HepG2 (cell line): Measurements from ENCODE around the gene KLRG1. TPM values are rescaled to one million over a fixed set of nuclear protein-coding genes. Genes with fewer than 3 reads are reported as not detected.

Source experiments
- ATAC-seq: fragments of 200-7000 bp; cut with Tn5 transposase; 3 replicates; pipeline ENCODE4 v1.9.1; 2020; ENCODE audit warnings: mild to moderate bottlenecking, moderate library complexity
- BruUV-seq: library from RNA; stranded (reverse); fragments of 400-500 nt; replicated peaks from 2 replicates; lab custom pipeline; 2021; lab: Mats Ljungman, UMichigan
- CTCF ChIA-PET: fragments of 300-600 bp; formaldehyde crosslinking; extraction: SDS; loops from one replicate; lab custom pipeline; 2021; ENCODE audit warnings: low total read pairs, inconsistent platforms, low intra/inter-chr PET ratio; lab: Yijun Ruan, JAX
- POLR2A ChIA-PET: fragments of 350-600 bp; sonication (Branson Sonifier 250); formaldehyde crosslinking; loops from one replicate; lab custom pipeline; 2020; ENCODE audit warnings: antibody characterized with exemption, inconsistent platforms; lab: Yijun Ruan, JAX
- DNase-seq: peaks from one replicate; pipeline ENCODE4 v3.0.0-alpha.2; 2015; ENCODE audit warnings: low spot score
- FAIRE-seq: peaks from 3 replicates; lab custom pipeline; 2011; peaks lifted over from hg19 to GRCh38; lab: Jason Lieb, UNC
- H2AFZ ChIP-seq: one replicate; pipeline ENCODE4 v1.6.1; 2011; ENCODE audit warnings: low read length, inconsistent platforms
- H3K27ac ChIP-seq: fragments of 300-600 bp; 3 replicates; pipeline ENCODE4 v1.8.0; 2011; ENCODE audit warnings: mixed run types, mild to moderate bottlenecking, mixed read lengths, low read length, inconsistent platforms; ENCODE audit not compliant: insufficient read depth; ENCODE audit errors: extremely low read length
- H3K27me3 ChIP-seq, 2 experiments: fragments of 200-600 bp in 1 of 2; 2 replicates in 1 of 2; 3 replicates in 1 of 2; pipeline versions ENCODE4 v1.6.0 to v1.8.0; 2011; ENCODE audit warnings: low read length in 2 of 2, mild to moderate bottlenecking in 2 of 2, moderate library complexity in 2 of 2, inconsistent platforms in 1 of 2; ENCODE audit not compliant: insufficient read depth in 2 of 2, control insufficient read depth in 1 of 2
- H3K36me3 ChIP-seq, 2 experiments: fragments of 200-600 bp in 1 of 2; replicated peaks in 1 of 2; 2 replicates in 1 of 2; 3 replicates in 1 of 2; pipeline versions ENCODE4 v1.5.1 to v1.8.0; 2011; ENCODE audit warnings: low read length in 2 of 2, inconsistent platforms in 1 of 2; ENCODE audit not compliant: insufficient read depth in 2 of 2, control insufficient read depth in 1 of 2
- H3K4me1 ChIP-seq: 2 replicates; pipeline ENCODE4 v1.5.1; 2012; ENCODE audit warnings: low read length, inconsistent platforms; ENCODE audit not compliant: insufficient read depth
- H3K4me2 ChIP-seq: 2 replicates; pipeline ENCODE4 v1.6.0; 2011; ENCODE audit warnings: low read depth, low read length, inconsistent platforms
- H3K4me3 ChIP-seq, 3 experiments: fragments of 200-600 bp in 1 of 3; sonication (generic), shearing (Covaris generic) in 1 of 3; replicated peaks in 1 of 3; 2 replicates each; pipeline ENCODE4 v1.5.1; 2011 to 2016; ENCODE audit warnings: low read length in 3 of 3, inconsistent platforms in 2 of 3, low read depth in 2 of 3, mild to moderate bottlenecking in 2 of 3, control low read depth in 1 of 3, mixed read lengths in 1 of 3; ENCODE audit not compliant: insufficient read depth in 1 of 3
- H3K79me2 ChIP-seq: one replicate; pipeline ENCODE4 v1.6.1; 2011; ENCODE audit warnings: low read length, inconsistent platforms; ENCODE audit not compliant: insufficient read depth
- H3K9ac ChIP-seq: 2 replicates; pipeline ENCODE4 v1.6.0; 2011; ENCODE audit warnings: mild to moderate bottlenecking, low read depth, low read length, inconsistent platforms; ENCODE audit not compliant: insufficient read depth
- H3K9me3 ChIP-seq: 2 replicates; pipeline ENCODE4 v1.5.1; 2012; ENCODE audit warnings: mild to moderate bottlenecking, low read length
- H4K20me1 ChIP-seq: 2 replicates; pipeline ENCODE4 v1.6.0; 2011; ENCODE audit warnings: inconsistent platforms, mild to moderate bottlenecking, low read length, moderate library complexity; ENCODE audit not compliant: insufficient read depth
- CERS6 ChIP-seq: sonication (generic); formaldehyde crosslinking; IDR thresholded peaks from 2 replicates; pipeline ENCODE4 v1.5.0; 2020; ENCODE audit warnings: missing genetic modification reagents
- FOXO1 ChIP-seq: sonication (generic); formaldehyde crosslinking; IDR thresholded peaks from 2 replicates; pipeline ENCODE4 v1.4.0; 2020; ENCODE audit warnings: missing genetic modification reagents
- FOXP1 ChIP-seq, 2 experiments: fragments of 450-650 bp in 1 of 2; IDR thresholded peaks; 2 replicates each; pipeline ENCODE4 v1.6.1; 2017 to 2018; ENCODE audit warnings: antibody characterized with exemption in 1 of 2
- GTF3A ChIP-seq: sonication (generic); formaldehyde crosslinking; conservative IDR thresholded peaks from 2 replicates; pipeline ENCODE4 v1.4.0; 2020; ENCODE audit warnings: mild to moderate bottlenecking, missing genetic modification reagents
- MAF1 ChIP-seq: sonication (generic); formaldehyde crosslinking; IDR thresholded peaks from 2 replicates; pipeline ENCODE4 v1.5.0; 2020; ENCODE audit warnings: missing genetic modification reagents, borderline replicate concordance
- MTF1 ChIP-seq: sonication (generic); formaldehyde crosslinking; IDR thresholded peaks from 2 replicates; pipeline ENCODE4 v1.5.0; 2020; ENCODE audit warnings: missing genetic modification reagents
- RBM22 ChIP-seq: fragments of 200-400 bp; formaldehyde crosslinking; optimal IDR thresholded peaks from 2 replicates; pipeline ENCODE3; 2017; ENCODE audit warnings: mild to moderate bottlenecking, low read length, moderate library complexity
- ZBTB20 ChIP-seq: sonication (generic); formaldehyde crosslinking; IDR thresholded peaks from 2 replicates; pipeline ENCODE4 v1.8.1; 2023; ENCODE audit warnings: missing genetic modification reagents, low read depth, mild to moderate bottlenecking, borderline replicate concordance
- ZMYM3 ChIP-seq: sonication (generic); formaldehyde crosslinking; IDR thresholded peaks from 2 replicates; pipeline ENCODE4 v1.5.1; 2020; ENCODE audit warnings: mild to moderate bottlenecking, missing genetic modification reagents
- ZNF703 ChIP-seq: sonication (generic); formaldehyde crosslinking; IDR thresholded peaks from 2 replicates; pipeline ENCODE4 v1.5.1; 2020; ENCODE audit warnings: missing genetic modification reagents, mild to moderate bottlenecking, moderate library complexity, borderline replicate concordance
- ZNF766 ChIP-seq: sonication (generic); formaldehyde crosslinking; IDR thresholded peaks from 2 replicates; pipeline ENCODE4 v1.5.0; 2020; ENCODE audit warnings: missing genetic modification reagents, borderline replicate concordance
- WGBS: methylation state at CpG from one replicate; pipeline ENCODE4 v1.1.6; 2017; ENCODE audit warnings: low lambda C conversion rate; 5-methylcytosine and 5-hydroxymethylcytosine counted together
- in situ Hi-C: cut with HindIII; loops from 2 replicates; pipeline ENCODE4 v1.10.0; 2017; ENCODE audit warnings: low pct_unique_long_range_greater_than_20kb; ENCODE audit not compliant: extremely low pct_ligation_motif_present
- intact Hi-C: fragments of 100-400 bp; cut with micrococcal nuclease; formaldehyde crosslinking; loops from one replicate; pipeline ENCODE4 v1.10.0; 2022; ENCODE audit not compliant: unreplicated experiment
- polyA plus RNA-seq, 8 experiments: library from polyadenylated mRNA; depleted of rRNA in 3 of 8; stranded (reverse) in 7 of 8; unstranded in 1 of 8; fragments of >200 nt; fragmentation: Illumina TruSeq in 4 of 8; extraction: Trizol in 4 of 8; gene quantifications; 2 replicates each; pipeline versions ENCODE4 v1.2.1 to v1.2.3, GENCODE V29; 2011 to 2016; ENCODE audit warnings: low read depth in 4 of 8, missing spikeins in 1 of 8, mixed read lengths in 1 of 8; ENCODE audit not compliant: insufficient read depth in 1 of 8
- total RNA-seq, 5 experiments: library from RNA; depleted of rRNA; stranded (reverse); fragments of >200 nt; fragmentation: Illumina TruSeq; extraction: Trizol; gene quantifications; 2 replicates each; pipeline ENCODE4 v1.2.3, GENCODE V29; 2016; ENCODE audit warnings: low read depth in 1 of 5
- TF ChIP-seq, protein P1 (sequence below): sonication (generic); formaldehyde crosslinking; IDR thresholded peaks from 2 replicates; pipeline ENCODE4 v1.4.0; 2020; ENCODE audit warnings: missing genetic modification reagents, borderline replicate concordance
- TF ChIP-seq, protein P2 (sequence below): sonication (generic); formaldehyde crosslinking; IDR thresholded peaks from 2 replicates; pipeline ENCODE4 v1.4.0; 2020; ENCODE audit warnings: missing genetic modification reagents, borderline replicate concordance

KLRG1 gene
- total and polyA plus RNA-seq, 2 of the 13 experiments (the other 11 are each of a cell fraction or from before 2014, with no cell fraction given): 1.2 to 1.7 TPM

GRCh38 chr12:8956073-8956472 is 33.3 kb upstream of the KLRG1 start (continued):
- no peak for TF ChIP-seq MTF1 (CRISPR knock-in tag)
- TF ChIP-seq RBM22: no peak

- in situ Hi-C loops: no loop called here
- no peak overlapping the region for H3K4me3 ChIP-seq
- no peaks in the 10 kb centered on the region for H3K36me3 ChIP-seq
- H4K20me1 ChIP-seq: no peaks in the 10 kb centered on the region
- H3K4me2 ChIP-seq: no peak overlapping the region
- no peaks in the 10 kb centered on the region; the same call in 1 of the 2 replicates for H3K9me3 ChIP-seq
- no TSS peak for BruUV-seq
- no peaks in the 10 kb centered on the region for H3K27me3 ChIP-seq
- WGBS: 95% methylated on average over 6 of the region's 7 CpGs
- ChIA-PET CTCF (no interaction called here), POLR2A (no interaction called here)
- no peaks in the 10 kb centered on the region for H3K79me2 ChIP-seq
- H3K4me1 ChIP-seq: peaks cover 8% of the 10 kb centered on the region
- TF ChIP-seq, protein P1, sequence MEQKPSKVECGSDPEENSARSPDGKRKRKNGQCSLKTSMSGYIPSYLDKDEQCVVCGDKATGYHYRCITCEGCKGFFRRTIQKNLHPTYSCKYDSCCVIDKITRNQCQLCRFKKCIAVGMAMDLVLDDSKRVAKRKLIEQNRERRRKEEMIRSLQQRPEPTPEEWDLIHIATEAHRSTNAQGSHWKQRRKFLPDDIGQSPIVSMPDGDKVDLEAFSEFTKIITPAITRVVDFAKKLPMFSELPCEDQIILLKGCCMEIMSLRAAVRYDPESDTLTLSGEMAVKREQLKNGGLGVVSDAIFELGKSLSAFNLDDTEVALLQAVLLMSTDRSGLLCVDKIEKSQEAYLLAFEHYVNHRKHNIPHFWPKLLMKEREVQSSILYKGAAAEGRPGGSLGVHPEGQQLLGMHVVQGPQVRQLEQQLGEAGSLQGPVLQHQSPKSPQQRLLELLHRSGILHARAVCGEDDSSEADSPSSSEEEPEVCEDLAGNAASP: no peak
- no peak for TF ChIP-seq MAF1
- intact Hi-C loops: no loop called here
- FAIRE-seq (no peak), DNase-seq (no peak), ATAC-seq (no peak)
- no peak overlapping the region for H3K9ac ChIP-seq
- H2AFZ ChIP-seq: no peak overlapping the region
- no peak overlapping the region for H3K27ac ChIP-seq
Observed at GRCh38 chr12:8956772-8957171, 32.6 kb upstream of the KLRG1 start.

DNA sequence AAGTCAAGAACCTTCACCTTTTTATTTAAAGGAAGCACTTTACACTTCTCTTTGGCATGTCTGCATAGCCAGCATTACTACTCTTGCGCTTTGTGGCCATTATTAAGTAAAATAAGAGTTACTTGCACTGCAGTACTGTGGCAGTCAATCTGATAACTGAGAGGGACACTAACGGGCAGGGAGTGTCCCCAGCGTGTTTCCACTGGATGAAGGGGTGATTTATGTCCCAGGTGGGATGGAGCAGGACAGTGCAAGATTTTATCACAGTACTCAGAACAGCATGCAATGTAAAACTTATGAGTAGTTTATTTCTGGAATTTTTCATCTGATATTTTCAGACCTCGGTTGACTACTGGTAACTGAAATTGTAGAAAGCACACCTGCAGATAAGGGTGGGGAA is 31.8 kb upstream of the KLRG1 start:
- H3K4me2 ChIP-seq: no peak overlapping the region
- H3K9ac ChIP-seq: no peak overlapping the region
- H3K27me3 ChIP-seq: no peaks in the 10 kb centered on the region
- H3K9me3 ChIP-seq: no peaks in the 10 kb centered on the region; the same call in 1 of the 2 replicates
- in situ Hi-C loops (no loop called here), intact Hi-C loops (no loop called here)
- no TSS peak for BruUV-seq
- ATAC-seq (no peak), DNase-seq (no peak), FAIRE-seq (no peak)
- no peak overlapping the region for H3K27ac ChIP-seq
- no peaks in the 10 kb centered on the region for H3K36me3 ChIP-seq
- CTCF ChIA-PET: no interaction called here
- no peaks in the 10 kb centered on the region for H3K79me2 ChIP-seq
- peaks cover 8% of the 10 kb centered on the region for H3K4me1 ChIP-seq
- no peak overlapping the region for H2AFZ ChIP-seq
- WGBS: 90% methylated on average over 4 of the region's 4 CpGs
- no peaks in the 10 kb centered on the region for H4K20me1 ChIP-seq
- POLR2A ChIA-PET: interaction anchor here (2.1 kb wide), 1 partner anchor 8 kb away, joined by 6 read pairs; the partner anchor contains the start of gene M6PR
- no peak overlapping the region for H3K4me3 ChIP-seq
- TF ChIP-seq, protein P2, sequence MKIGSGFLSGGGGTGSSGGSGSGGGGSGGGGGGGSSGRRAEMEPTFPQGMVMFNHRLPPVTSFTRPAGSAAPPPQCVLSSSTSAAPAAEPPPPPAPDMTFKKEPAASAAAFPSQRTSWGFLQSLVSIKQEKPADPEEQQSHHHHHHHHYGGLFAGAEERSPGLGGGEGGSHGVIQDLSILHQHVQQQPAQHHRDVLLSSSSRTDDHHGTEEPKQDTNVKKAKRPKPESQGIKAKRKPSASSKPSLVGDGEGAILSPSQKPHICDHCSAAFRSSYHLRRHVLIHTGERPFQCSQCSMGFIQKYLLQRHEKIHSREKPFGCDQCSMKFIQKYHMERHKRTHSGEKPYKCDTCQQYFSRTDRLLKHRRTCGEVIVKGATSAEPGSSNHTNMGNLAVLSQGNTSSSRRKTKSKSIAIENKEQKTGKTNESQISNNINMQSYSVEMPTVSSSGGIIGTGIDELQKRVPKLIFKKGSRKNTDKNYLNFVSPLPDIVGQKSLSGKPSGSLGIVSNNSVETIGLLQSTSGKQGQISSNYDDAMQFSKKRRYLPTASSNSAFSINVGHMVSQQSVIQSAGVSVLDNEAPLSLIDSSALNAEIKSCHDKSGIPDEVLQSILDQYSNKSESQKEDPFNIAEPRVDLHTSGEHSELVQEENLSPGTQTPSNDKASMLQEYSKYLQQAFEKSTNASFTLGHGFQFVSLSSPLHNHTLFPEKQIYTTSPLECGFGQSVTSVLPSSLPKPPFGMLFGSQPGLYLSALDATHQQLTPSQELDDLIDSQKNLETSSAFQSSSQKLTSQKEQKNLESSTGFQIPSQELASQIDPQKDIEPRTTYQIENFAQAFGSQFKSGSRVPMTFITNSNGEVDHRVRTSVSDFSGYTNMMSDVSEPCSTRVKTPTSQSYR (CRISPR knock-in tag): no peak
- TF ChIP-seq ZMYM3 (no peak), GTF3A (CRISPR knock-in tag) (no peak), ZNF703 (no peak), CERS6 (CRISPR knock-in tag) (no peak), ZNF766 (CRISPR knock-in tag) (no peak), ZBTB20 (no peak), FOXP1 (IDR thresholded peaks at IDR 0.05) (no peak), FOXP1 (CRISPR knock-in tag; IDR thresholded peaks at IDR 0.05) (no peak), FOXO1 (no peak)
